Measurements from ENCODE around the gene ADIPOQ. TPM values are rescaled to one million over a fixed set of nuclear protein-coding genes. Genes with fewer than 3 reads are reported as not detected.

ADIPOQ gene
- total RNA-seq, 1 experiment from 2014 or later = not detected

- Histone ChIP-seq H2BK5ac (ENCODE audit: insufficient read length, low read length) (no peak overlapping the region), H3K18ac (ENCODE audit: insufficient read length, low read depth, low read length) (no peak overlapping the region), H3K56ac (ENCODE audit: insufficient read length, low read depth, low read length) (no peak overlapping the region), H2AFZ (ENCODE audit: low read length) (no peak overlapping the region), H3K4ac (ENCODE audit: low read depth, low read length) (no peak overlapping the region), H4K8ac (replicated peaks; ENCODE audit: insufficient read length, low read depth, low read length) (no peak overlapping the region), H3K27me3 (ENCODE audit: insufficient read depth, low read length) (peaks cover 5% of the 10 kb centered on the region; the same call in 1 of the 2 replicates), H3K9ac (ENCODE audit: extremely low read depth, insufficient read length, low read length) (no peak overlapping the region), H4K91ac (ENCODE audit: insufficient read length, low read depth, low read length) (no peak overlapping the region), H3K79me1 (ENCODE audit: insufficient read depth, low read depth, low read length, poor library complexity, severe bottlenecking) (no peaks in the 10 kb centered on the region), H3K14ac (ENCODE audit: insufficient read depth, low read length) (no peak overlapping the region), H2BK20ac (ENCODE audit: low read depth, low read length, poor library complexity, severe bottlenecking) (no peak overlapping the region), H3K4me2 (ENCODE audit: insufficient read depth, insufficient read length, low read length) (peak overlapping the region; percentile 50), H4K5ac (ENCODE audit: insufficient read length, low read depth, low read length) (no peak overlapping the region), H2BK12ac (ENCODE audit: insufficient read length, low read depth, low read length) (no peak overlapping the region), H3T11ph (ENCODE audit: low read length) (no peak overlapping the region), H3K79me2 (ENCODE audit: insufficient read depth, low read length) (no peaks in the 10 kb centered on the region), H2AK5ac (ENCODE audit: insufficient read length, low read length) (no peak overlapping the region), H4K20me1 (ENCODE audit: control insufficient read depth, insufficient read depth, insufficient read length) (no peaks in the 10 kb centered on the region), H2BK15ac (ENCODE audit: low read depth, low read length) (no peak overlapping the region), H3K23me2 (ENCODE audit: insufficient read length, low read depth, low read length, poor library complexity, severe bottlenecking) (peaks cover 14% of the 10 kb centered on the region), H2BK120ac (ENCODE audit: low read depth, low read length, poor library complexity, severe bottlenecking) (no peak overlapping the region), H3K9me3 (ENCODE audit: control insufficient read depth, low read depth, low read length) (no peaks in the 10 kb centered on the region), H3K23ac (ENCODE audit: insufficient read length, low read depth, low read length) (no peak overlapping the region), H3K27ac (ENCODE audit: insufficient read length, low read depth, low read length) (no peak overlapping the region), H3K4me1 (ENCODE audit: insufficient read depth, low read length) (no peaks in the 10 kb centered on the region; the same call in 1 of the 2 replicates)
- Mint-ChIP-seq H3K27me3 (ENCODE audit: low read depth) (peaks cover 68% of the 10 kb centered on the region), H3K36me3 (ENCODE audit: insufficient read depth in 1 of 3, low read depth in 3 of 3) (no peaks in the 10 kb centered on the region), H3K4me3 (peak overlapping the region; percentile 68 to 78), H3K9me3 (no peaks in the 10 kb centered on the region; a peak in 1 of 5 replicates), H3K4me1 (peaks cover 37 to 39% of the 10 kb centered on the region in 2 experiments), H3K27ac (no peak overlapping the region)
- no peak for TF ChIP-seq CTCF (conservative IDR thresholded peaks at IDR 0.05)
- no CpG with 5 or more reads among the region's 14 CpGs for WGBS (ENCODE audit: extremely low coverage, insufficient read length, low lambda C conversion rate)
- no peak for DNase-seq
These were observed 16.0 kb upstream of the ADIPOQ start for GRCh38 chr3:186826410-186826975.

Measured in H9 (cell line).